HepG2 (cell line): ENCODE measurements around the gene HHATL. TPM values are rescaled to one million over a fixed set of nuclear protein-coding genes. Genes with fewer than 3 reads are reported as not detected.

Experiments
- ATF2 ChIP-seq: sonication (generic); formaldehyde crosslinking; IDR thresholded peaks from 2 replicates; pipeline ENCODE4 v1.4.0; 2020; ENCODE audit warnings: missing genetic modification reagents
- CEBPZ ChIP-seq: IDR thresholded peaks from 2 replicates; pipeline ENCODE4 v1.6.1; 2012; ENCODE audit warnings: low read length, improper control_type of control experiment
- NFIB ChIP-seq: sonication (generic); formaldehyde crosslinking; IDR thresholded peaks from 2 replicates; pipeline ENCODE4 v1.9.0; 2021; ENCODE audit warnings: missing genetic modification reagents, mild to moderate bottlenecking, borderline replicate concordance
- STAG1 ChIP-seq: sonication (generic); formaldehyde crosslinking; IDR thresholded peaks from 2 replicates; pipeline ENCODE4 v1.4.0; 2020; ENCODE audit warnings: missing genetic modification reagents
- WIZ ChIP-seq: sonication (generic); formaldehyde crosslinking; IDR thresholded peaks from 2 replicates; pipeline ENCODE4 v1.5.1; 2020; ENCODE audit warnings: mild to moderate bottlenecking, missing genetic modification reagents
- ZKSCAN1 ChIP-seq: fragments of 150-350 bp; IDR thresholded peaks from 2 replicates; pipeline ENCODE4 v1.6.1; 2014; ENCODE audit warnings: low read length
- ZNF20 ChIP-seq: sonication (generic); formaldehyde crosslinking; IDR thresholded peaks from 2 replicates; pipeline ENCODE4 v1.4.0; 2020; ENCODE audit warnings: mild to moderate bottlenecking, moderate library complexity, missing genetic modification reagents
- ZNF687 ChIP-seq: sonication (generic); formaldehyde crosslinking; IDR thresholded peaks from 2 replicates; pipeline ENCODE4 v1.5.1; 2020; ENCODE audit warnings: mild to moderate bottlenecking, missing genetic modification reagents, moderate library complexity
- polyA plus RNA-seq, 8 experiments: library from polyadenylated mRNA; depleted of rRNA in 3 of 8; stranded (reverse) in 7 of 8; unstranded in 1 of 8; fragments of >200 nt; fragmentation: Illumina TruSeq in 4 of 8; extraction: Trizol in 4 of 8; gene quantifications; 2 replicates each; pipeline versions ENCODE4 v1.2.1 to v1.2.3, GENCODE V29; 2011 to 2016; ENCODE audit warnings: low read depth in 4 of 8, missing spikeins in 1 of 8, mixed read lengths in 1 of 8; ENCODE audit not compliant: insufficient read depth in 1 of 8
- total RNA-seq, 5 experiments: library from RNA; depleted of rRNA; stranded (reverse); fragments of >200 nt; fragmentation: Illumina TruSeq; extraction: Trizol; gene quantifications; 2 replicates each; pipeline ENCODE4 v1.2.3, GENCODE V29; 2016; ENCODE audit warnings: low read depth in 1 of 5
- TF ChIP-seq, protein P1 (sequence below), 2 experiments: sonication (generic) in 1 of 2; formaldehyde crosslinking in 1 of 2; IDR thresholded peaks; 2 replicates each; pipeline versions ENCODE4 v1.6.1 to v1.9.0; 2014 to 2022; ENCODE audit warnings: antibody characterized with exemption in 1 of 2, borderline replicate concordance in 1 of 2, inconsistent platforms in 1 of 2, low read depth in 1 of 2, missing genetic modification reagents in 1 of 2

The HHATL gene
- total and polyA plus RNA-seq, 2 of the 13 experiments (the other 11 are each of a cell fraction or from before 2014, with no cell fraction given), result 0.26 TPM; not detected in 1

DNA sequence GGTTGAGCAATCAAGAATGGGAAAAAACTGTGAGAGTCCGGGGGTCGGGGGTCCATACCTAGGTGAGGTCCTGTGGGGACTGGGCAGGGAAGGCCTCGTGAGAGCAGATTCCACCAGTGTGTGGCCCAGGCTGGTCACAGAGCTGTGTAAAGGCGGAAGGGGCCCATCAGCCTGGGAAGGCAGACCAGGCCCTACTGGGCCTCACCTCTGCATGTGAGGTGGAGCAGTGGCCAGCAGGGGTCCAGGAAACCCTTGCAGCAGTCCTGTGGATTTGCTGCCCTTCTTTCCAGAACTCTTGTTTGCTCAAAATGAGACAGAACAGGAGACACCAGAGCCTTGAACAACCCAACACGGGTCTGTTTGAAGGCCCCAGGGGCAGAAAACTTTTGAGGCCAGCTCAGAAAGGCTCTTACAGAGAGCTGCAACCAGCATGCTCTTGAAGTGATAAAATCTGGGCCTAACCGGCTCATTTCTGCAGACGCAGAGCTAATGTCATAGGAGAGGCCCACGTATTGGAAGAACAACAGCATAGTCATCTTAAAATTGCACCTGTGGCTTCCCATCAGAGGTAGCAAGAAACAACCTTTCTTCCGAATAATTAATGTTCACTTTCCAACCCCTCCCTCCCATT, 30.3 kb upstream of the HHATL start (continued):
- TF ChIP-seq, protein P1, sequence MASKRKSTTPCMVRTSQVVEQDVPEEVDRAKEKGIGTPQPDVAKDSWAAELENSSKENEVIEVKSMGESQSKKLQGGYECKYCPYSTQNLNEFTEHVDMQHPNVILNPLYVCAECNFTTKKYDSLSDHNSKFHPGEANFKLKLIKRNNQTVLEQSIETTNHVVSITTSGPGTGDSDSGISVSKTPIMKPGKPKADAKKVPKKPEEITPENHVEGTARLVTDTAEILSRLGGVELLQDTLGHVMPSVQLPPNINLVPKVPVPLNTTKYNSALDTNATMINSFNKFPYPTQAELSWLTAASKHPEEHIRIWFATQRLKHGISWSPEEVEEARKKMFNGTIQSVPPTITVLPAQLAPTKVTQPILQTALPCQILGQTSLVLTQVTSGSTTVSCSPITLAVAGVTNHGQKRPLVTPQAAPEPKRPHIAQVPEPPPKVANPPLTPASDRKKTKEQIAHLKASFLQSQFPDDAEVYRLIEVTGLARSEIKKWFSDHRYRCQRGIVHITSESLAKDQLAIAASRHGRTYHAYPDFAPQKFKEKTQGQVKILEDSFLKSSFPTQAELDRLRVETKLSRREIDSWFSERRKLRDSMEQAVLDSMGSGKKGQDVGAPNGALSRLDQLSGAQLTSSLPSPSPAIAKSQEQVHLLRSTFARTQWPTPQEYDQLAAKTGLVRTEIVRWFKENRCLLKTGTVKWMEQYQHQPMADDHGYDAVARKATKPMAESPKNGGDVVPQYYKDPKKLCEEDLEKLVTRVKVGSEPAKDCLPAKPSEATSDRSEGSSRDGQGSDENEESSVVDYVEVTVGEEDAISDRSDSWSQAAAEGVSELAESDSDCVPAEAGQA (IDR thresholded peaks at IDR 0.05; ENCODE audit: low read depth), result no peak
- TF ChIP-seq, protein P1 (CRISPR knock-in tag; IDR thresholded peaks at IDR 0.05; ENCODE audit: borderline replicate concordance), result no peak
- TF ChIP-seq CEBPZ (no peak), NFIB (no peak), ATF2 (CRISPR knock-in tag) (no peak), WIZ (CRISPR knock-in tag) (0 out of 2 replicates have a peak, but pooled peaks have one; percentile 56), ZNF687 (CRISPR knock-in tag) (peak; percentile 96), STAG1 (peak; percentile 46; the same call in 1 of the 2 replicates), ZNF20 (no peak), ZKSCAN1 (no peak)
